GM15510 (cell line): ENCODE measurements around the gene CSPG4.
A peak's percentile ranks its signal among the peaks of the same experiment; 100 is the strongest.

Source experiments
- POLR2A ChIP-seq: IDR thresholded peaks from 3 replicates; pipeline ENCODE4 v1.6.1; 2011; ENCODE audit warnings: borderline replicate concordance; ENCODE audit not compliant: insufficient read length; ENCODE audit errors: extremely low read depth

Gene CSPG4

DNA sequence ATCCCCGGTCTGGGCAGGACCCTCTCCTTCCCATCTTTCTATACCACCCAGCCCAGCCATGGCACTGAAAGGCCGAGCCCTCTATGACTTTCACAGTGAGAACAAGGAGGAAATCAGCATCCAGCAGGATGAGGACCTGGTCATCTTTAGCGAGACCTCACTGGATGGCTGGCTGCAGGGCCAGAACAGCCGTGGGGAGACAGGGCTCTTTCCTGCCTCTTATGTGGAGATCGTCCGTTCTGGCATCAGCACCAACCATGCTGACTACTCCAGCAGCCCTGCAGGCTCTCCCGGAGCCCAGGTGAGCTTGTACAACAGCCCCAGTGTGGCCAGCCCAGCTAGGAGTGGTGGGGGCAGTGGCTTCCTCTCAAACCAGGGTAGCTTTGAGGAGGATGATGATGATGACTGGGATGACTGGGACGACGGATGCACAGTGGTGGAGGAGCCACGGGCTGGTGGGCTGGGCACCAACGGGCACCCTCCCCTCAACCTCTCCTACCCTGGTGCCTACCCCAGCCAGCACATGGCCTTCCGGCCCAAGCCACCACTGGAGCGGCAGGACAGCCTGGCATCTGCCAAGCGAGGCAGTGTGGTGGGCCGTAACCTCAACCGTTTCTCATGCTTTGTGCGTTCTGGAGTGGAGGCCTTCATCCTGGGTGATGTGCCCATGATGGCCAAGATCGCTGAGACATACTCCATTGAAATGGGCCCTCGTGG is 63.4 kb downstream of the CSPG4 start:
- no peak for TF ChIP-seq POLR2A

GRCh38 chr15:75648156-75649000 is 64.3 kb downstream of the CSPG4 start:
- no peak for TF ChIP-seq POLR2A

DNA sequence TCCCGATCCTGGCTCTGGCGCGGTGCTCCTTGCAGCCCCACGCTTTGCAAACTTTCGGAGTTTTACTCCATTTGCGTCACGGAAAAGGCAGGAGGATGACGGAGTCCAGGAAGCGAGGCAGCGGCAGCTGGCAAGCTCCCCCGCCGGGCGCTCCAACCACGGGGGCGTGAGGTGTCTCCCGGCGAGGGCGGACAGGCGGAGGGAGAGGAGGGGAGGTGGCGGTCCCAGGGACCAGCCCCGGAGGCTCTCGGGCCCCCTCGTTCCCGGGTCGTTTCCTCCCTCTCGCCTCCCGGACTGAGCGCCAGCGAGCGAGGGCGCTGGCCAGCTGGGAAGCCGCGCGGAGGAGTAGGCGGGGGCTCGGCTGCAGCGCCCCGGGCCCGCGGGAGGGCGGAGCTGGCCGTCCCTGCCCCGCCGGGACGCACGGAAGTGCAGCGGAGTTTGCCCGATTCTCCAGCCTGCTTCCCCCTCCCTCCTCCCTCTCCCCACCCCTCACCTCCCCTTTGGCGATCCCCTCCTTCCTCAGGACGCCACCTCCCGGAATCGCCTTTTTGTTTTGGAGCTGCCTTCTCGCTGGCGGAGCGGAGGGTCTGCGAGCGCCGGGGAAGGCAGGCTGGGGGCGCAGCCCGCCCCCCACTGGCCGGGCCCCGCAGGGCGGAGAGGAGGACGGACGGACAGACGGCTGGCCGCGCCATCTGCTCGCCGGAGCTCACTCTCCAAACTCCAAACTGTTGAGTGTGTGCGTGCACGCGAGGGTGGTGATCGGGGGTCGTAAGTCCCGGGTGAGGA is 65.1 kb downstream of the CSPG4 start, which contains the start of gene SNX33:
TSS of gene SNX33 (plus strand) at position 543 of the 786 bp plus-strand sequence. CDS start 1,191 bp downstream, outside the sequence.
- peak; percentile 19 for TF ChIP-seq POLR2A

GRCh38 chr15:75646944-75647364 is 65.7 kb downstream of the CSPG4 start:
- no peak for TF ChIP-seq POLR2A

GRCh38 chr15:75646112-75646943 is 66.3 kb downstream of the CSPG4 start:
- no peak for TF ChIP-seq POLR2A

DNA sequence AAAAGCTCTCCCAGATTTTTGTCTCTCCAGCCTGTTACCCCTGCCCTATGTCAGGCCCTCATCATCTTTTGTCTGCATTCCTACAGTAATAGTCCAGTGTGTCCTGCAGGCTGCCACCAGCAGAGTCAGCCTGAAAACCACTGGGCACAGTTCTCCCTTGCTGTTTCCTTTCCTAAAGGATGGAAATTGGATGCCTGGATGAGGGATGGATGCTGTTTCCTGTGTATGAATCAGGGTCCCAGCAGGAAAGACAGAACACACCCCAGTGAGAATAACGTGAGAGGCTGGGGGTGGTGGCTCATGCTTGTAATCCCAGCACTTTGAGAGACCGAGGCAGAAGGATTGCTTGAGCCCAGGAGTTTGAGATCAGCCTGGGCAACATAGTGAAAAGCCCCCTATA is 68.3 kb downstream of the CSPG4 start:
- TF ChIP-seq POLR2A: no peak

DNA sequence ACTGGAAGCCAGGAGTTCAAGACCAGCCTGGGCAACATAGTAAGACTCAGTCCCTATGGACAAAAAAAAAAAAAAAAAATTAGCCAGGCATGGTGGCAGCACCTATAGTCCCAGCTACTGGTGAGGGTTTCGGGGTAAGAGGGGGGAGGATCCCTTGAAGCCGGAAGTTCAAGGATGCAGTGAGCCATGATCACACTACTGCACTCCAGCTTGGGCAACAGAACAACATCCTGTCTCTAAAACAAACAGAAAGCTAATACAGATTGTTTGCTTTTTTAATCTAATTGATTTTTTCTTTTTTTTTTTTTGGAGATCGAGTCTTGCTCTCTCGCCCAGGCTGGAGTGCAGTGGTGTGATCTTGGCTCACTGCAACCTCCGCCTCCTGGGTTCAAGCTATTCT is 71.0 kb downstream of the CSPG4 start:
- TF ChIP-seq POLR2A: no peak

DNA sequence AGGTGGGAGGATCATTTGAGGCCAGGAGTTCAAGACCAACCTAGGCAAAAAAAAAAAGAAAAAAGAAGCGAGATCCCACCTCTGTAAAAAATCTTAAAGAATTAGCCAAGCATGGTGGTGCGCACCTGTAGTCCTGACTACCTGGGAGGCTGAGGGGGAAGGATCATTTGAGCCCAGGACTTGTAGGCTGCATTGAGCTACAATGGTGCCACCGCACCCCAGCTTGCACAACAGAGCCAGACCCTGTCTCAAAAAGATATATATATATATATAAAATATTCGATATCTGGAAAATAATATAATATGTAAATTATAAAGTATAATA is 71.5 kb downstream of the CSPG4 start:
- no peak for TF ChIP-seq POLR2A

DNA sequence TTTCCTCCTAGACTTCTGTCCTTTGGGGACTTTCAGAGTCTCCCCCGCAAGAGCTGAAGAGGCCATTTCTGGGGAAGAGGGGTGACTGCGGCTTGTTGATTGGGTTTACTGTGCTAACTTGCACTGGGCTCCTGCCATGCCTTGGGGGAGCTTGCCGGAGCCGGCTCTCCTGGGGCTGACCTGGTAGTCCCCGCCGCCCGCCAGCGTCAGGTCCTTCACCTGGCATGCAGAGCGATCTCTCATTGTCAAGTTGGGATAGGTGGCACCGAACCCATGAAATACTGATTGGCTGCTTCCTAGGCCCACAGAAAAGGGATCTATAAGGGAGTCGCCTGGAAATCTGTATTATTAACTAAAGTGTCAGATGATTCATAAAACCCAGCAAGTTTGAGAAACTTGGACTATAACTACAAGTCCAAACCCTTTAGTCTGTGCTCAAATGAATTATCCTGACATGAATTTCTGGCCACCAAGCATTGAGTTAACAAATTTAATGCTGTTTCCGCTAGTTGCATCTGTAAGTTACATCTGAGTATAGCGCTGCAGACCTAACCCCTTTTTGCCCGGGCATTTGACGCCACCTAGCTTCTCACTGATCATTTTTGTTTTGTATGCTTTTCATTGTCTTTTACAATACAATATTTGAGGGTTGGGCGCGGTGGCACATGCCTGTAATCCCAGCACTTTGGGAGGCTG is 72.0 kb downstream of the CSPG4 start:
- no peak for TF ChIP-seq POLR2A

- peak; percentile 98 for TF ChIP-seq POLR2A
Measured at GRCh38 chr15:75639709-75640482, 72.8 kb downstream of the CSPG4 start, which contains the start of gene IMP3. IMP3 (minus strand) TSS chr15:75640224; CDS start chr15:75640168, 56 bp downstream.

DNA sequence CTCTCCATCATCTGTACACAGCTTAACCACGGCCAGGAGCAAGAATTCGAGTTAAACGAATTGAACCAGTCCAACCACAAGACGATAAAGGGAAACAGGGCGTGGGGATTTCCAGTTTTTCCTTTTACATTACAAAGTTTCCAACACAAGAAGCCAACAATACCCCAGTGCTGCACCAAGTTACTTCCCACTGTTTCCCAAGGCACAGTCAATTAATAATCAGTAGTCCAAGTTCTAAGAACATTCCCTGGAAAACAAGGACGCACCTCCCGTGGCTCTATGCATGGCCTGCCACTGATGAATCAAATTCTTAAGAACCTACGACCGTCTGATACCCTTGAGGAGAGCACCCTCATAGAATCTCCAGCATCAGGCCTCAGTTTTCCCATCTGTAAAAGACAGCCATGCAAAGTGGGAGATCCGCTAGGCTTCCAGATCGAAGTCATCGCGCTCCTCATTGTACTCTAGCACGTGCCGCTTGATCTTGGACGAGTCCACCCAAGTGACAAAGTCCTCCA is 73.4 kb downstream of the CSPG4 start:
- TF ChIP-seq POLR2A: no peak

GRCh38 chr15:75637245-75638009 is 75.2 kb downstream of the CSPG4 start:
- no peak for TF ChIP-seq POLR2A

DNA sequence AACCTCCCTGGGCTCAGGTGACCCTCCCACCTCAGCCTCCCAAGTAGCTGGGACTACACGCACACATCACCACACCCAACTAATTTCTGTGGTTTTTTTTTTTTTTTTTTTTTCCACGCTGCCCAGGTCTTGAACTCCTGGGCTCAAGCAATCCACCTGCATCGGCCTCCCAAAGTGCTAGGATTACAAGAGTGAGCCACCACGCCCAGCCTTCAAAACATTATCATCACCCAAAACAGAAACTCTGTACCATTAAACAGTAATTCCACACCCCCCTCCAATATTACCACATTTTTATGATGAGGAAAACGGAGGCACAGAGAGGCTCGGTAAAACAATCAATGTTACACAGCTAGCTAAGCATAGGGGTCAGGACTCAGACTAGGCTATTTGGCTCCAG is 76.6 kb downstream of the CSPG4 start:
- TF ChIP-seq POLR2A: no peak

DNA sequence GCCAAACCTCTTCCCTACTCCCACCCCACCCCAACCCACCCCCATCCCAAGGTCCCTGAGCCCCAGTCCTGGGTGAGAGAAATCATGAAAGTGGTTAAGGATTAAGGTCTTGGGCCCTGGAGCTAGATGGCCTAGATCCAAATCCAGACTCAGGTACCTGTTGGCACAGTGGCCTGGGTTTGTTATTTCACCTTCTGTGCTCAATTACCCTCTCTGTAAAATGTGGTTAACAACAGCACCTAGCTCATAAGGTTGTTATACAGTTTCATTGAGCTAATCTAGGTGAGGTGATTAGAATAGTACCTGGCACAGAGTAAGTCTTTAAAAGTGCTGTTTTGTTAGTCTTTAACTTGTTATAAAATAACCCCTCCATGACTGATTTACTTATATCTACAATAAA is 80.7 kb downstream of the CSPG4 start:
- no peak for TF ChIP-seq POLR2A
